BLaER1 (cell line): ENCODE results near the gene GCGR.

Experiments used
- H3K27ac ChIP-seq: shearing (Covaris generic); formaldehyde crosslinking; 2 replicates; pipeline ENCODE4 v1.8.1; 2022
- H3K27me3 ChIP-seq: shearing (Covaris generic); formaldehyde crosslinking; 2 replicates; pipeline ENCODE4 v1.8.1; 2022
- H3K36me3 ChIP-seq: shearing (Covaris generic); formaldehyde crosslinking; 2 replicates; pipeline ENCODE4 v1.8.1; 2022
- H3K4me1 ChIP-seq: shearing (Covaris generic); formaldehyde crosslinking; 2 replicates; pipeline ENCODE4 v1.8.1; 2022
- H3K4me2 ChIP-seq: shearing (Covaris generic); formaldehyde crosslinking; 2 replicates; pipeline ENCODE4 v1.8.1; 2022
- H3K4me3 ChIP-seq: shearing (Covaris generic); formaldehyde crosslinking; 2 replicates; pipeline ENCODE4 v1.8.1; 2022
- H3K9ac ChIP-seq: shearing (Covaris generic); formaldehyde crosslinking; 2 replicates; pipeline ENCODE4 v1.8.1; 2022
- H3K9me3 ChIP-seq: shearing (Covaris generic); formaldehyde crosslinking; 2 replicates; pipeline ENCODE4 v1.8.1; 2022
- H4K20me1 ChIP-seq: shearing (Covaris generic); formaldehyde crosslinking; 2 replicates; pipeline ENCODE4 v1.8.1; 2022
- Cebpa-rat ChIP-seq: shearing (Covaris generic); IDR thresholded peaks from 2 replicates; pipeline ENCODE4 v1.8.1; 2022

GCGR gene

GRCh38 chr17:81860756-81861568 is 57.0 kb downstream of the GCGR start:
- Histone ChIP-seq H4K20me1 (peaks cover 72% of the 10 kb centered on the region), H3K27me3 (no peaks in the 10 kb centered on the region), H3K4me3 (peak overlapping the region; percentile 90), H3K4me1 (peaks cover 68% of the 10 kb centered on the region), H3K9ac (peak overlapping the region; percentile 86), H3K27ac (peak overlapping the region; percentile 91), H3K4me2 (peak overlapping the region; percentile 90), H3K36me3 (peaks cover 73% of the 10 kb centered on the region), H3K9me3 (no peaks in the 10 kb centered on the region)
- TF ChIP-seq Cebpa-rat = peak; percentile 84

DNA sequence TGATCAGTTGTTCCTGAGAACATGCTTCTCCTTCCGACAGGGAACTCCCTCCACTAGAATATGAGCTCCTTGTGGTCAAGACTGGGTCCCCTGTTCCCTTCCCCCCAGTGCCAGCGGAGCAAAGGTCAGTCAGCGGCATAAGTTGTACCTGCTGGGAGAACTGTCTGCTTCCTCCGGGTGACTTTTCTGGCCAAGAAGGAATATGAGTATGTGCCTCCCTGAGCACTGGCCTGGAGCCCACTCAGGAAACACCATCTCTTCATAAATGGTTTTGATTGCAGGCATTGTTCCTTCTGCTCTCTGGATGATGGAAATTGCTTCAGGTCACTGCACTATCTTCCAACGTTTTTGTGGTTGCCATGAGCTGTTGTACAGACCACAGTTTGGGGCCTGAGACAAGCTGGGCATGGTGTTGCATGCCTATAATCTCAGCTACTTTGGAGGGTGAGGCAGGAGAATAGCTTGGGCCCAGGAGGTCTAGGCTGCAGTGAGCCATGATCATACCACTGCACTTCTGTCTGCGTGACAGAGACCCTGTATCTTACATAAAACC is 59.2 kb downstream of the GCGR start:
- Histone ChIP-seq H3K27ac (peak overlapping the region; percentile 14; the same call in 1 of the 2 replicates), H3K4me1 (peaks cover 81% of the 10 kb centered on the region), H3K27me3 (no peaks in the 10 kb centered on the region), H3K4me2 (peak overlapping the region; percentile 90), H3K36me3 (peaks cover 72% of the 10 kb centered on the region), H3K9ac (peak overlapping the region; percentile 86), H3K4me3 (no peak overlapping the region), H4K20me1 (peaks cover 72% of the 10 kb centered on the region), H3K9me3 (no peaks in the 10 kb centered on the region)
- TF ChIP-seq Cebpa-rat = no peak
